Left lung (tissue), 10 donors: ENCODE measurements around the gene TRAF3. TPM values are rescaled to one million over a fixed set of nuclear protein-coding genes. Genes with fewer than 3 reads are reported as not detected.

Experiments
- ATAC-seq: fragments of 200-7000 bp; cut with Tn5 transposase; one replicate; pipeline ENCODE4 v1.9.1; 2020; ENCODE audit warnings: moderate library complexity
- DNase-seq, 4 donors: peaks; one replicate each; pipeline ENCODE4 v3.0.0-alpha.2; 2013 to 2020
- H3K27ac ChIP-seq, 2 donors: fragments of 200-600 bp; sonication (generic) in 1 of 2; one replicate each; pipeline versions ENCODE4 v1.5.0 to v1.8.0; 2020 to 2021
- H3K27me3 ChIP-seq, 2 donors: fragments of 200-600 bp; sonication (generic) in 1 of 2; one replicate each; pipeline versions ENCODE4 v1.5.0 to v1.8.0; 2020 to 2021
- H3K36me3 ChIP-seq, 2 donors: fragments of 200-600 bp; sonication (generic) in 1 of 2; one replicate each; pipeline versions ENCODE4 v1.5.0 to v1.8.0; 2020 to 2021
- H3K4me1 ChIP-seq, 2 donors: fragments of 200-600 bp; one replicate each; pipeline ENCODE4 v1.8.0; 2021
- H3K4me3 ChIP-seq, 2 donors: fragments of 200-600 bp; sonication (generic) in 1 of 2; one replicate each; pipeline versions ENCODE4 v1.5.0 to v1.8.0; 2020 to 2021; ENCODE audit warnings: mild to moderate bottlenecking in 1 of 2
- H3K9me3 ChIP-seq, 2 donors: fragments of 200-600 bp; sonication (generic) in 1 of 2; one replicate each; pipeline versions ENCODE4 v1.5.0 to v1.8.0; 2020 to 2021
- CTCF ChIP-seq, 2 donors: fragments of 200-600 bp; sonication (generic) in 1 of 2; IDR thresholded peaks; one replicate each; pipeline versions ENCODE4 v1.5.0 to v1.8.0; 2021; ENCODE audit warnings: antibody characterized with exemption in 2 of 2
- intact Hi-C, 2 donors: fragments of 100-400 bp; cut with DNase I; formaldehyde crosslinking; loops; one replicate each; pipeline versions ENCODE4 v1.11.2 to v1.14.2; 2022
- polyA plus RNA-seq, 6 donors: library from polyadenylated mRNA; unstranded; fragments of 120-200 nt; gene quantifications; one replicate each; pipeline ENCODE4 v1.2.1, GENCODE V29; 2013; ENCODE audit not compliant: insufficient read length in 6 of 6
- total RNA-seq, 2 donors: library from RNA; stranded (reverse); fragmentation: NEBNext Ultra II Directional; extraction: Animal tissue kit (Norgen Biotek cat#: 25700); gene quantifications; one replicate each; pipeline ENCODE4 v1.2.1, GENCODE V29; 2021
- donor health status: DM: no; HTN: yes; CAD: no.
- donor health status: DM: no; HTN: no; CAD: no.

TRAF3 gene
- total and polyA plus RNA-seq, 8 donors: 10.9 to 25.1 (median 13.1) TPM

GRCh38 chr14:102731101-102731870 lies 46.0 kb upstream of the TRAF3 start:
- no peaks in the 10 kb centered on the region for H3K27me3 ChIP-seq
- no peaks in the 10 kb centered on the region for H3K4me1 ChIP-seq
- no peak overlapping the region for H3K4me3 ChIP-seq
- no peak for ATAC-seq
- H3K36me3 ChIP-seq: peaks cover 0 to 79% of the 10 kb centered on the region in 2 donors
- no peak for TF ChIP-seq CTCF (IDR thresholded peaks at IDR 0.05)
- no peaks in the 10 kb centered on the region for H3K9me3 ChIP-seq
- intact Hi-C loops: no loop called here
- H3K27ac ChIP-seq: no peak overlapping the region
- DNase-seq: no peak

GRCh38 chr14:102731871-102732800 lies 45.1 kb upstream of the TRAF3 start:
- no peak for TF ChIP-seq CTCF (IDR thresholded peaks at IDR 0.05)
- Histone ChIP-seq H3K27ac (no peak overlapping the region), H3K4me3 (no peak overlapping the region), H3K4me1 (no peaks in the 10 kb centered on the region), H3K9me3 (no peaks in the 10 kb centered on the region), H3K36me3 (peaks cover 0 to 79% of the 10 kb centered on the region in 2 donors), H3K27me3 (no peaks in the 10 kb centered on the region)
- DNase-seq (peak in 1 of 4 donors; percentile 36), ATAC-seq (peak; percentile 42)
- intact Hi-C loops: no loop called here

GRCh38 chr14:102732924-102733323 lies 44.3 kb upstream of the TRAF3 start:
- Histone ChIP-seq H3K4me3 (no peak overlapping the region), H3K9me3 (no peaks in the 10 kb centered on the region), H3K36me3 (peaks cover 0 to 79% of the 10 kb centered on the region in 2 donors), H3K27ac (no peak overlapping the region), H3K4me1 (no peaks in the 10 kb centered on the region), H3K27me3 (no peaks in the 10 kb centered on the region)
- TF ChIP-seq CTCF (IDR thresholded peaks at IDR 0.05): no peak
- DNase-seq (peak in 1 of 4 donors; percentile 24), ATAC-seq (no peak)
- intact Hi-C loops: no loop called here

GRCh38 chr14:102733326-102733725 lies 43.9 kb upstream of the TRAF3 start:
- Histone ChIP-seq H3K27me3 (no peaks in the 10 kb centered on the region), H3K27ac (no peak overlapping the region), H3K4me1 (no peaks in the 10 kb centered on the region), H3K9me3 (no peaks in the 10 kb centered on the region), H3K36me3 (peaks cover 0 to 79% of the 10 kb centered on the region in 2 donors), H3K4me3 (no peak overlapping the region)
- intact Hi-C loops: no loop called here
- DNase-seq (peak in 1 of 4 donors; percentile 53), ATAC-seq (no peak)
- no peak for TF ChIP-seq CTCF (IDR thresholded peaks at IDR 0.05)

GRCh38 chr14:102734436-102734835 lies 42.8 kb upstream of the TRAF3 start:
- DNase-seq (no peak), ATAC-seq (no peak)
- no peaks in the 10 kb centered on the region for H3K4me1 ChIP-seq
- no peak overlapping the region for H3K27ac ChIP-seq
- no peak overlapping the region for H3K4me3 ChIP-seq
- TF ChIP-seq CTCF (IDR thresholded peaks at IDR 0.05): no peak
- H3K27me3 ChIP-seq: no peaks in the 10 kb centered on the region
- H3K9me3 ChIP-seq: no peaks in the 10 kb centered on the region
- peaks cover 0 to 70% of the 10 kb centered on the region in 2 donors for H3K36me3 ChIP-seq
- intact Hi-C loops: no loop called here
